Activated CD8-positive, alpha-beta memory T cell treated with anti-CD3 and anti-CD28 coated beads for 48 hours (primary cell): ENCODE data around the gene CHPF.

Experiments
- DNase-seq, 3 experiments: peaks; one replicate each; pipeline ENCODE4 v3.0.0-alpha.2; 2020; ENCODE audit warnings: low read depth in 2 of 3, low spot score in 2 of 3

The CHPF gene, protein sequence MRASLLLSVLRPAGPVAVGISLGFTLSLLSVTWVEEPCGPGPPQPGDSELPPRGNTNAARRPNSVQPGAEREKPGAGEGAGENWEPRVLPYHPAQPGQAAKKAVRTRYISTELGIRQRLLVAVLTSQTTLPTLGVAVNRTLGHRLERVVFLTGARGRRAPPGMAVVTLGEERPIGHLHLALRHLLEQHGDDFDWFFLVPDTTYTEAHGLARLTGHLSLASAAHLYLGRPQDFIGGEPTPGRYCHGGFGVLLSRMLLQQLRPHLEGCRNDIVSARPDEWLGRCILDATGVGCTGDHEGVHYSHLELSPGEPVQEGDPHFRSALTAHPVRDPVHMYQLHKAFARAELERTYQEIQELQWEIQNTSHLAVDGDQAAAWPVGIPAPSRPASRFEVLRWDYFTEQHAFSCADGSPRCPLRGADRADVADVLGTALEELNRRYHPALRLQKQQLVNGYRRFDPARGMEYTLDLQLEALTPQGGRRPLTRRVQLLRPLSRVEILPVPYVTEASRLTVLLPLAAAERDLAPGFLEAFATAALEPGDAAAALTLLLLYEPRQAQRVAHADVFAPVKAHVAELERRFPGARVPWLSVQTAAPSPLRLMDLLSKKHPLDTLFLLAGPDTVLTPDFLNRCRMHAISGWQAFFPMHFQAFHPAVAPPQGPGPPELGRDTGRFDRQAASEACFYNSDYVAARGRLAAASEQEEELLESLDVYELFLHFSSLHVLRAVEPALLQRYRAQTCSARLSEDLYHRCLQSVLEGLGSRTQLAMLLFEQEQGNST

DNA sequence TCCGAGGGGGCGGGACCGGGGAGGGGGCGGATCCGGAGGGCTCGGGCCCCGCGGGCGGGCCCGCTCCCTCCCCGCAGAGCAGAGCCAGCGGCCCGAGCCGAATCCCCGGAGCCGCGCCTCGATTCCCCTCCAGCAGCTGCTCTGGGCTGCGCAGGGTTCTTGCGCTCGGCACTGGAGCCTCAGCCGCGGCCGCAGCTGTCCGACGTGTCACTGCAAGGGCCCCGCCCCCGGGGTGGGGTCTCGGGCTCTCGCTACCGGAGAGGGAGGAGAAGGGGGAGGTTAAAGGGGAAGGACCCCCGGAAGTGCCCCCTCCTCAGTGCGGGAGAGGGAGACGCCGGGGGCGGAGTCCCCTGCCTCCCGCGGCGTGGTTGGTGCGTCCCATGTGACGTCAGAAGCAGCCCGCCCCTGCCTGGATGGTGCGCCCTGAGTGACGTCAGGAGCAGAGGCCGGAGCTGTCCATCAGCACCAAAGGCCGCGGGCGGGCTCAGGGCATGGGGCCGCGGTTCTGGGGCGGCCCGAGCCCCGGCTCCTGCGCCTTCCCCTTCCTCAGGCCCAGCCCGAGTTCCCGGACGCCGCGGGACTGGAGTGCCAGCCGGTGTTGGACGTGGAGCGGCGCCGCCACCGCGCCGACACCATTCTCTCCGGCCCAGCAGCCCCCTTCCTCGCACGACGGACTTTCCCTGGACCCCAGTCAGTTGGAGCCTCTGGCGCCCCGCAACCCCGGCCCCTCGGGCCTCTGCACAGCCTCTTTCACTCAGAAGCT is at the start of gene CHPF, which contains the start of gene TMEM198:
CHPF (minus strand) TSS at position 214 of the 763 bp plus-strand sequence. CDS start 271 bp downstream, outside the sequence.
TMEM198 (plus strand) TSS at position 433 of the 763 bp plus-strand sequence. CDS start 700 bp downstream, outside the sequence.
- DNase-seq: peak; percentile 80 to 88 (median 88)

DNA sequence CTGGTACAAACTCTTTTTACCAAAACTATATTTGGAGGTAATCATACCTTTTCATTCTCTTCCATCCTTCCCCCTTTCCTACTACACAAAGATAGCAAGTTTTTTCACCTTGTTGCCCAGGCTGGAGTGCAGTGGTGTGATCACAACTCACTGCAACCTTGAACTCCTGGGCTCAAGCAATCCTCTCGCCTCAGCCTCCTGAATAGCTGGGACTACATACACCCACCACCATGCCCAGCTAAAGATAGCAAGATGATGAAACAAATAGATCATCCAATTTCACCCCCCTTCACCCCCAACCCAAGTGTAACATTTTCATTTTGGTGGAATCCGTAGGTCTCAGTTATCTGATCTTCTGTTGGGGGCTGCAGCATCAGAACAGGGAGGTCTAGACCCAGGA is 49.5 kb upstream of the CHPF start:
- DNase-seq: no peak

DNA sequence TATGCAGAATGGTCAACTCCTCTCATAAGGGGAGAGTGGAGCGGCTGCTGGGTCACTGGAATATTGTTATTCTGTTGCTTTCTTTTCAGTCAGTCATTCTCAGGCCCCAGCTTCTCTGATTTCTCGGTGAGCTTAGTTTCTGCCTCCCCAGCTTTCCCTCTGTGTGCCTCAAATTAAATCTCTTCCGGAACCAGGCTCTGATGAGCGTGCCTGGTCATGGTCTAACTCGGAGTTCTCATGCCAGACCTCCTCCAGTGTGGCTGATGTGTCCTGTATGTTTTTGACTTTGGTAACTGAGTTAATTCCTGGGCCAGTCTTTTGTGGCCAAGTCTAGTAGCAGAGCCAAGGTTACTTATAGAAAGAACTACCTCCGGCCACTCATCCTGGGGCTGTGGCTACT is 49.1 kb upstream of the CHPF start:
- no peak for DNase-seq

DNA sequence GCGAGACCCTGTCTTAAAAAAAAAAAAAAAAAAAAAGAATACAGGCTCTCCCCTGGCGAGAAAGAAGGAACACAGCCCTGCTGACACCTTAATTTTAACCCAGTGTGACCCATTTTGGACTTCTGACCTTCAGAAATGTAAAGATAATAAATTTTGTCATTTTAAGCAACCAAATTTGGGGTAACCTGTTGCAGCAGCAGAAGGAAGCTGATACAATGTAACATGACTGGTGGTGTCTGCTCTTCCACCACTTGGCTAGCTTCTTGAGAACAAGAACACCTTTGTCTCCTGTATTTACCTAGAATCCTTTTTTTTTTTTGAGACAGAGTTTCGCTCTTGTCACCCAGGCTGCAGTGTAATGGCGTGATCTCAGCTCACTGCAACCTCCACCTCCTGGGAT is 47.5 kb upstream of the CHPF start:
- no peak for DNase-seq

DNA sequence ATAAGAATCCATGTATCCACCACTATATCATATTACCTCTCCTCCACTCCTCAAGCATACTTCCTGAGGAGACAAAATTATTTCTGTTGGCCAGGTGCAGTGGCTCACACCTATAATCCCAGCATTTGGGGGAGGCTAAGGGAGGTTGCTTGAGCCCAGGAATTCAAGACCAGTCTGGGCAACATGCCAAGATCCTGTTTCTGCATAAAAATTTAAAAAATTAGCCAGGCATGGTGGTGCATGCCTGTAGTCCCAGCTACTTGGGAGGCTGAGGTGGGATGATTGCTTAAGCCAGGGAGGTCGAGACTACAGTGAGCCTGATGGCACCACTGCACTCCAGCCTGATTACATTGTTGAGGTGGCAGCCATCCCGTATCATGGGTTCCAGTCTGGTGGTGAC is 37.7 kb upstream of the CHPF start:
- DNase-seq: no peak

DNA sequence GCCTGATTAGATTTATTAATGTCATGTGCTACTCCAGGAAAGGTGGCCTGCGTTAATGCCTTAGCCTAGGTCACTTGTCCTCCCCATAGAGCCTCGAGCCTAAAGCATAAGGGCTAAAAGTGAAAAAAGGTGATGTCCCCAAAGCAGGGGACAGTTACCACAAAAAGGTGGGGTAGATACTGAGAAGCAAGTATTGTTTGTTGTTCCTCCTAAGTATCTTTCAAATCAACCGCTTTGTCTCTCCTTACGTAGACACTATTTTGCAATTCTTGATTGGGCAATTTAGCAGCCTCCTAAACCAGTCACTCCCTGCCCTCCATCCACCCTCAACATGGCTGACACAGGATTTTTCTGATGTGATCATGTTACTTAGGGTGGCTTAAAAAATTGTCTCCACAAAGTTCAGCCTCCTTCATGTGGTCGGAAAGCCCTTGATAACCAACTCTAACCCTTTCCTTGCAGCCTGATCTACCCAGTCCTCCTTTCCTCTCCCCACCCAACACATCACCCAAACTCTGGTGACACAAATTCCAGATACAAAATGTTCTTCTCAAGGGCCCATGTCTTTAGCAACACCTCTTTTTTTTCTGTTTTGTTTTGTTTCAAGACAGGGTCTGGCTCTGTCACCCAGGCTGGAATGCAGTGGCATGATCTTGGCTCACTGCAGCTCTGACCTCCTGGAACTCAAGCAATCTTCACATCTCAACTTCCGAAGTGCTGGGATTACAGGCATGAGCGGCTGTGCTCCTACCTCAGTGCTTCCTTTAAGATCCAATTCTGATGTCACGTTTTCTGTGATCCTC is 35.4 kb upstream of the CHPF start:
- DNase-seq: no peak

DNA sequence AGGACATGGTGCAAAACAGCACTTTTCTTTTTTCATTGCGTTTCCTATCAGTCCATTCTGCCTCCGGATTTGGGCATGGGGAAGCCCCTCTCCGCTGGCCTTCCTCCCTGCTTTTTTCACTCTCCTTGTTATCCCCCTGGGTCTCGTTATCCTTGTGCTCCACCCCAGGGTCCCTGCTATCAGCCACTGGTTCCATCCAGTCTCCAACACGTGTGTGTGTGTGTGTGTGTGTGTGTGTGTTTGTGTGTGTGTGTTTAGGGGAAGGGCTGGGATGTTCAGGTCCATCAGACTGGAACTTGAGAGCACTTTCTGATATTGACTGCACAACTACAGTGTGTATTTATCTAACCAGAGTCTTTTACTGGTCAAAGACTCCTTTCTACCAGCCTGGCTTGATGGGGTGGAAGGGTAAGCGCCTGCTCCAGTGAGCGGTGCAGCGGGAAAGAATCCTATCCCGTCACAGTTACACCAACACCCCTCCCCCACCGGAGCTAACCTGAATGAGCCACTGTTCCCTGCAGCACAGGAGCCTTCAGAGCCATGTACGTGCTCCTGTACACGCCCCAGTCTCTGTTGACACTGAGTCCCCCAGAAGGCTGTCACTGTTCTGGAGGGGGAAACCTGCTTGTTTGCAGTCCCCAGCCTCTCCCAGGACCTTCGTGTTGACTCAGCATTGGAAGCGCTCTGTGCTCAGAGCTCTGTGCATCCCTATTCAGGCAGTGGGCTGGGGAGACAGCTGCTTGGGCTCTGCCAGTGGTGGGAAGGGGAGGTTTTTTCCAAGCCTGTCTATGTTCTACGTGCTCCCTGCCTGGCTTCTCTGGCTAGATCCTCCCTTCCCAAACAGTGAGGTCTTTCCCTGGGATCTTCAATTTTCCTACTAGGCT is 33.1 kb upstream of the CHPF start:
- no peak for DNase-seq

DNA sequence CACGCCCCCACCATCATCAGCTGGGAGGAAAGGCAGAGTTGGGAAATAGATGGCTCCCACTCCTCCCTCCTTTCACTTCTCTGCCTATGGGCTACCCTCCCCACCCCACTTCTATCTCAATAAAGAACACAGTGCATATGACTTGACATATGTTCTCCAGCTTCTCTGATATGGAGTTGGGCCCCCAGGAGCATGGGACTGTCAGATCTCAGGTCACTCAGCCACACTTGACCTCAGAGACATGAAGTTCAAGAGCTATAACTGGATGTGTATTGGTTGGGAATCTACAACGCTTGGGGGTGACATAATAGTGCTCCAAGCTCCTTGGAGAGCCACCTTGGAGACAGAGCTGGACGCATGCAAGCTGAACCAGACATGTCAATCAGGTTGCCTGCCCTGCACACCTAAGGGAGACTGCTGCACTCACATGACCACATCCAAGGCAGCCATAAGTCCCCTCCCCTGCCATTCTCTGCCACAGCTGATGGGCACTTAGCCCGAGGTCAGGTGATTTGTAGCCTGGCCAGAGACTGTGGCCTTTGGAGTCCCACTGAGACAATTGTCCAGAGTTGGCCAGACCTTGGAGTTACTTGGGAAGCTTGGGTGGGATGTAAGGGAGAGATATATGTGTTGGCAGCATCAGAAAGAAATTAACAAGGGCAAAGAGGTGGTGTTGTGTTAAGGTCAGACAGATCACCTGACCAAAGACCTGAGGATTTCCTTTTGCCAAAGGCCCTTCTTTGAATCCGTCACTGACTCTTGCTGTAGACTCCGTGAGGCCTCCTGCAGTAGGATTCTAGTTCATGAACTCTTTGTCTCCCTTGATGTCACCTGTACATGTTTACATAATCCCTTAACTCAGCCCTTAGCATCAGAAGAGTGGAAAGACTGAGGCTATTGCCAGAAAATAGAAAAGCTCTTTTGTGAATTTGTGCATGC is 32.2 kb upstream of the CHPF start:
- DNase-seq: no peak

DNA sequence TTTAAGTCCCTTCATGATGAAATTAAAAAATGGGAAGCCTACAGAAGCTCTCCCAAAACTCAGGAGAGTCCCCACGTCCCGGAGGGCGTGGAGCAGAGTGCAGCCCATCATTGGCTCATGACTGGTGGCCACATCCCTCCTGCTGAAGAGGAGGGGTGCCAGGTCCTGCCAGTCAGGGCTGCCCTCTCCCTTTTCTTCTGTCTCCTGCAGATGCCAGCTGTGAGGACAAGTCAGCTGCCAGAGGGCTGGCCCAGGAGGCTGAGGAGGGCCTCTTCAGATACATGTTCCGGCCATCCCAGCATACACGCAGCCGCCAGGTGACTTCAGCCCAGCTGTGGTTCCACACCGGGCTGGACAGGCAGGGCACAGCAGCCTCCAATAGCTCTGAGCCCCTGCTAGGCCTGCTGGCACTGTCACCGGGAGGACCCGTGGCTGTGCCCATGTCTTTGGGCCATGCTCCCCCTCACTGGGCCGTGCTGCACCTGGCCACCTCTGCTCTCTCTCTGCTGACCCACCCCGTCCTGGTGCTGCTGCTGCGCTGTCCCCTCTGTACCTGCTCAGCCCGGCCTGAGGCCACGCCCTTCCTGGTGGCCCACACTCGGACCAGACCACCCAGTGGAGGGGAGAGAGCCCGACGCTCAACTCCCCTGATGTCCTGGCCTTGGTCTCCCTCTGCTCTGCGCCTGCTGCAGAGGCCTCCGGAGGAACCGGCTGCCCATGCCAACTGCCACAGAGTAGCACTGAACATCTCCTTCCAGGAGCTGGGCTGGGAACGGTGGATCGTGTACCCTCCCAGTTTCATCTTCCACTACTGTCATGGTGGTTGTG is 31.1 kb upstream of the CHPF start:
- no peak for DNase-seq

DNA sequence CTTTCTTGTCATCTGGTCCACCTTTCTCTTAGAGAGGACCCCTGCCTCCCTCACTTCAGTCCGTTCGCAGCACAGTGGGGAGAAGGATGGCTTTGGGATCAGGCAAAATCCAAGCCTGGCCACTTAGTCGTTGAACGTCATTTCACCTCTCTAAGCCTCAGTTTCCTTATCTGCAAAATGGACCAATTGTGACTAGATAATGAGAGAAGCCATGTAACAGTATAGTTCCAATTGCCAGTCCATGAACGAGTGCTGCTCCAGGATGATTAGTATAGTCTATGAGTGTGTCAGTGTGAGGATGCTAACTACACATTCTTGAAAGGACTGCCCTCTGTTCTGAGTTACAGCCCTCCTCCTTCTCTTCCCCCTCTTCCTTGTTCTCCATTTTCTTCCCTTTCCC is 29.6 kb upstream of the CHPF start:
- no peak for DNase-seq

DNA sequence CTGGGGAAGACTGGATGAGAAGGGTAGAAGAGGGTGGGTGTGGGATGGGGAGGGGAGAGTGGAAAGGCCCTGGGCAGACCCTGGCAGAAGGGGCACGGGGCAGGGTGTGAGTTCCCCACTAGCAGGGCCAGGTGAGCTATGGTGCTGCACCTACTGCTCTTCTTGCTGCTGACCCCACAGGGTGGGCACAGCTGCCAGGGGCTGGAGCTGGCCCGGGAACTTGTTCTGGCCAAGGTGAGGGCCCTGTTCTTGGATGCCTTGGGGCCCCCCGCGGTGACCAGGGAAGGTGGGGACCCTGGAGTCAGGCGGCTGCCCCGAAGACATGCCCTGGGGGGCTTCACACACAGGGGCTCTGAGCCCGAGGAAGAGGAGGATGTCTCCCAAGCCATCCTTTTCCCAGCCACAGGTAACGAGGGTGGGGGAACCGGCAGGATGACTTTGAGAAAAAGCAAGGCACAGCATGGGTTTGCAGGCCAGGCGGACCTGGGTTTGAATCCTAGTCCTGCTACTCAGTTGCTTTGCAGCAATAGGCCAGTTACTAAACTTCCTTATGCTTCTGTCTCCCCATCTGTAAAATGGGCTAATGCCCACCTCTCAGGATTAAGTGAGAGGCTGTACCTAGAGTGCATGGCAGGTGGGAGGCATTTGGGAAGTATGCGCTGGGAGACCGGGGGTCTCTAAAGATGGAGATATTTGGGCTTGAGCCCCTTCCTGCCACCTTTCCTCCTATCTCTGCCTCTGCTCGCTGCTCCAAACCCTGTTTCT is 28.8 kb upstream of the CHPF start, which contains the start of gene INHA:
INHA (plus strand) TSS at position 74 of the 765 bp plus-strand sequence; CDS start at position 139, 65 bp downstream.
- DNase-seq: no peak

DNA sequence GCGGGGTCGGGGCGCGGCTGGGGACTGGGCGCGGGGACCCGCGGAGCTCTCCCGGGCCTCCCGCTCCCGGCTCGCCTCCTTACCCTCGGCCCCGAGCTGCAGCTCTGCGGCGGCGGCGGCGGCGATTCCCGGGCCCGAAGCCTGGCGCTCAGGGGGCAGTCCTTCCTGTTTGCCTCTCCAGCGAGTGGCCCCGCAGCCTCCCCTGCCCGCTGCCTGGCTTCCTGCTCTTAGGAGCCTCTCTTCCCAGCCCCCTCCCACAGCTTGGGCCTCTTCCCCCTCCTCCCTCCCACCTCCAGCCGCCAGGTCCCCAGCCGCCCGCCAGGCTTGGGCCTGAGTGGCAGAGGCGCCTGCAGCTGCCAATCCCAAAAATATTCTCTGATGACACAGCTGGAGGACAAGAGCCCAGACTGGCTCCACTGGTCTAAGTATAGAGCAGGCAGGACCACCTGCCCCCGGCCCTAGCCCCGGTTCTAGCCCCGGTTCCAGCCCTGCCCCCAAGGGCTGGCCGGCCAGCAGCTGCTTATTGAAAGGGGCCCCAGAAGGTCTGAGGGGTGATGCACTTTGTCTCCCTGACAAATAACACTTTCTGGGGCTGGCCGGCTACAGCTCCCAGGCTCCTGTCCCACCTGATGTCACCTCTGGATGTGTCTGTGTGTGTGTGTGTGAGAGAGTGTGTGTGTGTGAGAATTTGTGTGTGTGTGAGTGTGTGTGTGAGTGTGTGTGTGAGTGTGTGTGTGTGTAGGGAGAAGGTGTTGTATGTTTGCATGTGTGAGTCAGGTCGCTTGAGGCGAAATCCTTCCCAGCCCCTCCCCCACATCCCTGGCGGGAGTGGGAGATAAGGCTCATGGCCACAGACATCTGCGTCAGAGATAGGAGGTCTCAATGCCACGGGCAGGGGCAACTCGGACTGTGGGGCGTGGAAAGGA is 28.0 kb upstream of the CHPF start, which contains the start of gene OBSL1:
OBSL1 (minus strand) TSS at position 229 of the 926 bp plus-strand sequence. CDS start 307 bp downstream, outside the sequence.
- DNase-seq: no peak

DNA sequence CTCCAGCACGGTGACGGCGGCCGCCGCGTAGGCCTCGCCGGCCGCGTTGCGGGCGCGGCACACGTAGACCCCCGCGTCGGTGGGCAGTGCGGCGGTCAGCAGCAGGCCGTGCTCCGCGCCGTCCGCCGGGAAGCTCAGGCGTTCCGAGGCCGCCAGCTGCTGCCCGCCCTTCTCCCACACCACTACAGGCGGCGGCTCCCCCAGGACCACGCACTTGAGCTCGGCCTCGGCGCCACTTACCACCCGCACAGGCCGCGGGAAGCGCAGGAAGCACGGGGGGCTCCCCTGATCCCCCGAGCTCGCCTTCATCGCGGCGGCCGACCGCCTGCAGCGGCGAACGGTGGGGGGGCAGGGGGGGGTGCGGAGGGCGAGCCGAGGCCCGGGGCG is 27.3 kb upstream of the CHPF start:
- no peak for DNase-seq

DNA sequence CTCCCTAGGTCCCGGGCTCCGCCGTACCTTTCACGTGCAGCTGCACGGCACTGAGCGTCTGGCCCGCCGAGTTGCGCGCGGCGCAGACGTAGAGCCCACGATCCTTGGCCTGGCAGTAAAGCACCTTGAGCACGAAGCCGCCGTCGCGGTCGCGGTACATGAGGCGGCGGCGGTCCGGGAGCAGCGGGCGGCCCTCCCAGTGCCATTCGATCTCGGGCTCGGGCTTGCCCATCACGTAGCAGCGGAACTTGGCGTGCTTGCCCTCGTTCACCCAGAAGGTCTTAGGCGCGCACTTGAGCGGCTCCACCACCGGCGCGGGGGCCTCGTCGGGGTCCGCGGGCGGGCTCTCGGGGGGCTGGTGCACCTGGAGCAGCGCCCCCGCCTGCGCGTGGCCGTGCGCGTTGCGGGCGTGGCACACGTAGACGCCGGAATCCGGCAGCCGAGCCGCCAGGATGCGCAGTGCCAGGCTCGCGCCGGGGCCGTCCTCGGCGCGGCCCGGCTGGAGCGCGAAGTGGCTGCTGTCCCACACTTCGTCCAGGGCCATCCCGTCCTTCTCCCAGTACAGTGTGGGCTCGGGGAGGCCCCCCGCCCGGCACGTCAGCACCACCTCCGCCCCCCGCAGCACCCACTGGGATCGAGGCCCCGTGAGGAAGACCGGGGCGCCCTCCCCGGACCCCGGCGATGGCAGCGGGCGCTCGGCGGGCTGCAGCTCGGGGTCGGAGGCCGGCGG is 26.8 kb upstream of the CHPF start:
- DNase-seq: no peak

DNA sequence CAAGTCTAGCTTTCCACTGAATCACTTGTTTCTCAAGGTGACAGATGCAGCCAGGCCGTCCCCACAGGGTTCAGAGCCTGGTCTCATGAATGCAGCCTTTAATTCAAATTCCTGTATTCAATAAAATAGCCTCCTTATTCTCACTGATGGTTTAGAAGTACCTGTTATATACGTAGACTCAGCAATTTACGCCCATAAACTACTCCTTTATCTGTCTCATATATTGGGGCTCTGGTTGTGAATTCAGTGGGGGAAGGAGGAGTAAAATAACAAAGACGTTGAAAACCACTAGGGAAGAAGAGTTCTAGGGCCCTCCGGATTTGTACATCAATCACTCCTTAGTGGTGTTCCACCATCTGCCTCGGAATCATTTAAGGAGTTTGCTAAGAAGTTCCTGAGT is 26.0 kb upstream of the CHPF start:
- no peak for DNase-seq
